Measurements from ENCODE around the gene FHOD3.

Gene FHOD3

DNA sequence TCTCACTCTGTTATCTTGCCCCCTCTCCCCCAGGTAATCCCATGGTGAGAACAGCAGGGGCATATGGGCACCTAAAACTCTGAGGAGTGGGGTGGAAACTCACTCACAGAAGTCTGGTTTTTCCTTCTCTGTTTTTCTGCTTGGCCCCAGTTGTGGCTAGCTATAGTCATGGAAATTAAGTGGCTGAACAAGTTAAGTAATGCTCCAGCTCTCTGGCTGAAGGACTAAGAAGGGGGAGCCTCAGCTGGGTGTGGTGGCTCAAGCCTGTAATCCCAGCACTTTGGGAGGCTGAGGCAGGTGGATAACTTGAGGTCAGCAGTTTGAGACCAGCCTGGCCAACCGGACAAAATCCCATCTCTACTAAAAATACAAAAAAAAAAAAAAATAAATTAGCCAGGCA, 270.3 kb downstream of the FHOD3 start:
- no peak for DNase-seq

GRCh38 chr18:36568487-36568886, 271.0 kb downstream of the FHOD3 start:
- DNase-seq: no peak

DNA sequence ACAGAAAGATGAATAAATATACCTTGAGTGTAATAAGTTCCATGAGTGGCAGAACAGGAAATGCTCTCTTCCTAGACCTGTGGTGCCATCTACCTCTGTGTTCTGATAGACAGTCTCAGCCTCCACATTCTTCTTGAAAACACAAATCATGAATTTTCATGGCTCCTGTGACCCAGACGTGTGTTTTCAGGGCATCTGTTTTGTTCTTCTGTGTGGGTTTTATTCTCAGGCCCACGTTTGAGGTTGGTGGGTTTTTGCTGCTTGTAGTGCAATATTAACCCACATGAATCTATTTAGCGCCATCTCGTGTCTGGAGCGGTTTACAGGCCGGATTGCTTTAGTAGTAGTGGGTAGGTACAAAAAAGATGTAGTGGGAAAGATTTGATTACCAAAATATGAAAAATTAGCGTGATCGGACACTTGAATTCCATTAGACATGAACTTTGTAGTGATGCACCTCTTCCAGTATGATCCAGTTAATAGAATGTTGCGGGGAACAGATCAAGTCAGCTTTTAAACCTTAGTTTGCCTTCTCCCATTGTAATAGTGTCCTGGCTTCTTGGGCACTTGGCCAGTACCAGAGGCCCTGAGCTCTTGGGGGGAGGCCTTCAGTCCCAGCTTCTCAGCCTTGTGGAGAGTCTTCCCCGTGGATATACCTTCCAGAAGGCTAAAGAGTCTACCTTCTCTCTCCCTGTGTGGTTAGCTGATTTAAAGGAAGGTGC, 274.8 kb downstream of the FHOD3 start:
- DNase-seq: peak; percentile 4

GRCh38 chr18:36576339-36576738, 278.8 kb downstream of the FHOD3 start:
- no peak for DNase-seq

GRCh38 chr18:36578871-36579710, 281.6 kb downstream of the FHOD3 start:
- DNase-seq: no peak

- no peak for DNase-seq
Observed at GRCh38 chr18:36580266-36580665, 282.8 kb downstream of the FHOD3 start.

DNA sequence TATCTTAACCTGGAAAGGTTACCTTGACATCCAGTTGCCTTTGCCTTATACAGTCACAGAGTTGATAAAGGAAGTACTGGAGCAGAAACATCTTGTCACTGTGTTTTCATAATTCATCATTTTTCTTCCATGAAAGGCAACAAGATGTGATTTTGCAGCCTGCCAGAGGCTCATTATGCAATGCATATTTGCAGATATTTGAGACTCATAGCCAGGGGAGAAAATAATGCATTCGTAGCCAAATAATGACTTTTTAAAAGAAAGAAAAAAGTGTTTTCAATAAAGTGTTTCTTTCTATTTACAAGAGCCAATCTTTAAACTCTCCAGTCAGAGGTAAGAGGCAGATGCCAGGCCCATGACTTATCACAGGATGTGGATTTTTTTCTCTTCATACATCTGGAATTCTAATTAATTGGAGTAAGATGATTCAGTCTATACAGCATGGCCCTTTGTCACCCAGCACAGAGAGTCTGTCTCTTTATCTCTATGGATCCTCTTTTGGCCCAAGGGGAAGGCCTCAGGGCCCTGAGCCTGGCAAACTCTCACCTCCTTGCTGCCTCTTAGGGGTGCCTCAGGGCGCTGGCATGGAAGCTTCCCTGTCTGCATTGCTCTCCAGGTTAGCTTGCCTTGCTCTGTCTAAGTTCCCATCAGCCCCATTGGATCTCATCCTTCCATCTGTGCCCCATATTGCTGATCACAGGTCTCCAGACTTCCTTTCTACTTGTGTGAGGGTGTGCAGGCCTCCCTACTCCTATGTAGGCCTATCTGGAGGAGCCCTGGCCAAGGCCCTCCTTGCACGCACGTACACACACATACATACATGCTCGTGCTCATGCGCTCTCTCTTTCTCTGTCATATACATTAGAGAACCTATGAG, 283.6 kb downstream of the FHOD3 start:
- DNase-seq: no peak

GRCh38 chr18:36582988-36583745, 285.7 kb downstream of the FHOD3 start:
- no peak for DNase-seq

DNA sequence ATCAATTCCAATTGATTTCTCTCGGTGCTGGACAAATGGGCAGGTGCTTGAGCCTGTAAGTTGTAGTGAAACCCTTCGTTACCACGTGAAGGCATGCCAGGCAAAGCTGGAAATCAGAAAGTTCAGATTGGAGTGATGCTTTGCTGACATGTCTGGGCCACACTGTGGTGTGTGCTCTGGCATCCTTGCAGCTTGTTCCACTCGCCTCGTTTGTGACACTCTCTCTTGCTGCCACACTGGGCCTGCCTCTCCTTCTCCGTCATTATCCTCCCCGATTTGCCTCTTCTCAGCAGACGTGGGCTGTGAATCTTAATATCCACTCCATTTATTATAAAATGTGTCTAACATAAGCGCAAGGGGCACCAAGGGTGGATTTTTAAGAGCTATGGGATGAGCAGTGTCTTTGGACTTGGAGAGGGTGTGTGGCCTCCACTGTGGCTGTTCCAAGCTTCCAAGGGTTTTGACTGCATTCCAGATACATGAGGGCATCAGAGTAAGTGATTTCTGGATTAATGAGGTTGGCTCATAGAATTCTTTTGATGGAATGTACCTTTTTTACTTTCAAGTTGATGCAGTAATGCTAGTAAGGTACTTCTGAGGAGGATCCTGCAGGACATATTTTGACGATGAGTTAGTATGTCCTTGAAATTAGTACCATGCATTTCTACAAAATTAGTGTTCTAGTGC, 292.5 kb downstream of the FHOD3 start:
- DNase-seq: no peak

DNA sequence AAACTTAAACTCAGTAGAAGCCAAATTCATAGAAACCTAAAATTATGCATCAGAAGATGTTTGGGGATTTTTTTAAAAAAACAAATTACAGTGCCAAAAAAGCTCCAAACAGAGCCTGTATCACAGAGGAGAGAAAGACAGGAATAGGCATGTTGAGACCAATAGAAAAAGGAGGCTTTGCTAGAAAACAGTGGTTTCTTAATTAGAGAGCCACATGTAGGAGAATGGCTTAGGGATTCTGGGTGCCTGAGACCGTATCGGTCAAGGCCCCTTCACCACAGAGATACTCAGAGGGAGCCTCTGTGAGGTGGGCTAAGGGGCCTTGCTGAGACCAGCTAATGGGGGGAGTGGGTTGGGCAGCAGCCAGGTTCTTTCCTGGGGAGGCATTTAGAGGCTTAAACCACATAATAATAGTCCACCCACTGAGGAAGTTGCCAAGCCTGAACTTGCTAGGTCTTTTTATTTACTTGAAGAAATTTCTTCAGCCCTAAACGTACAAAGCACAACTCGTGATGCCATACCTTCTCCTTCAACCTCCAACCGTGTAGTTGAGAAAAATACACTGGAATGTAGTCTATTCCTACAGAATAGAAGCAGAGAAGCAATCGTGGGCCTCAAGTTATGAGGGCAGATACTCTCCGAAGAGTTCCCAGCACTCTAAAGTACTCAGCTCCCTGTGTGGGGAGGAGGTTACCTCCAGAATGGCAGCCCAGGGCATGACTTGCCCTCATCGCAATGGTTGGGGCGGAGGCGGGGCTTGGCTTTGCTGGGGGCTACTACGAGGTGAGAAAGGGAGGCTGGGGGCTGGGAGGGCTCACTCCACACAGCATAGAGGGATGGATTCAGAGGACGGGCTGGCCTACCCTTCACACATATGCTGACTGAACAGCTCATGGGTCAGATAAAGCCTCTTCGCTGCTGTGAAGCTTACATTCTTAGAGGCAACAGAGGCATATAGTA, 293.4 kb downstream of the FHOD3 start:
- no peak for DNase-seq

DNA sequence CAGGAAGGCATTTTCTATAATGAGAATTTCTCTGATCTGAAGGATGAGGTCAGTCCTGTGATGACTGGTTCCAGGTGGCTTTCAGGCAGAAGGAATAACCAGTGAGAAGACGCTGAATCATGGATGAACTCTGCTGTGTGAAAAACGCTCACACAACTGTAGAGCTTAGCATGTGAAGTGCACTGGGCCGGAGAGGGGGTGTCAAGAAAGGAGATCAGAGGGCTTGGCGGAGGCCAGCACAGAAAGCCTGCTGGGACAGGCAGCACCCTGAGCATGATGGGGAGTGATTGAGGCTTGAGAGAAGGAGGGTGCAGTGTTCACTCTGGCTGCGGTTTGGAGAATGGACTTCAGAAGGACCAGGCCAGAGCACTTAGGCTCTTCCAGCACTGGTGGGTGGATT, 294.8 kb downstream of the FHOD3 start:
- no peak for DNase-seq

- no peak for DNase-seq
Observed at GRCh38 chr18:36593001-36593400, 295.5 kb downstream of the FHOD3 start.

GRCh38 chr18:36593641-36594040, 296.1 kb downstream of the FHOD3 start:
- DNase-seq: no peak

DNA sequence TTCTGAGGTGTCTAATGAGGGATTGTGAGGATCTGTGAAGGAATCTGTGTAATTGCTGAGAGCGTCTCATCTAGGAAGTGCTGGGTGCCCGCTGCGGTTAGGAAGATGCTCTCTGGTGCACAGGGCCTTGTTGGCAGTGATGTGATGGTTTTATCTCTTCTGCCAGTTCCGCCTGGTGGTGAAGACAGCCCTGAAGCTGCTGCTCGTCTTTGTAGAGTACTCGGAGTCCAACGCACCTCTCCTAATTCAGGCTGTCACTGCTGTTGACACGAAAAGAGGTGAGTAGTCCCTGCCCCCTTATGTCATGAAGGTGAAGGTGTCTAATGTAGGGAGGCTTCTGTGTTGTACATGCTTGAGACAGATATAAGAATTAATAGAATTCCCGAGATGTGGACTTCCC, 297.1 kb downstream of the FHOD3 start:
- no peak for DNase-seq

- DNase-seq: no peak
Observed at GRCh38 chr18:36595046-36595817, 297.7 kb downstream of the FHOD3 start.

- DNase-seq: no peak
Observed at GRCh38 chr18:36595818-36596215, 298.3 kb downstream of the FHOD3 start.

GRCh38 chr18:36597636-36598035, 300.1 kb downstream of the FHOD3 start:
- no peak for DNase-seq

GRCh38 chr18:36600548-36600947, 303.0 kb downstream of the FHOD3 start:
- DNase-seq: no peak

GRCh38 chr18:36601316-36601715, 303.8 kb downstream of the FHOD3 start:
- DNase-seq: no peak

- DNase-seq: no peak
Observed at GRCh38 chr18:36602071-36602470, 304.6 kb downstream of the FHOD3 start.
